H9 (cell line): ENCODE measurements around the gene COX8C. TPM values are rescaled to one million over a fixed set of nuclear protein-coding genes. Genes with fewer than 3 reads are reported as not detected.

ENCODE experiments used
- DNase-seq: peaks from one replicate; pipeline ENCODE4 v3.0.0-alpha.2; 2017
- H2AFZ ChIP-seq: one replicate; pipeline ENCODE4 v1.6.1; 2013; ENCODE audit warnings: mild to moderate bottlenecking, low read length, control low read depth, moderate library complexity
- H2AK5ac ChIP-seq: 2 replicates; pipeline ENCODE4 v1.6.1; 2013; ENCODE audit warnings: low read length, control low read depth, mixed read lengths; ENCODE audit not compliant: insufficient read length
- H2BK120ac ChIP-seq: one replicate; pipeline ENCODE4 v1.6.1; 2013; ENCODE audit warnings: low read depth, mild to moderate bottlenecking, low read length, control low read depth, inconsistent platforms; ENCODE audit not compliant: poor library complexity, severe bottlenecking
- H2BK12ac ChIP-seq: 2 replicates; pipeline ENCODE4 v1.6.1; 2013; ENCODE audit warnings: low read length, control low read depth, mixed read lengths, low read depth; ENCODE audit not compliant: insufficient read length
- H2BK15ac ChIP-seq: 2 replicates; pipeline ENCODE4 v1.6.1; 2013; ENCODE audit warnings: low read depth, low read length, control low read depth
- H2BK20ac ChIP-seq: one replicate; pipeline ENCODE4 v1.6.1; 2013; ENCODE audit warnings: low read depth, mild to moderate bottlenecking, low read length, control low read depth, inconsistent platforms; ENCODE audit not compliant: poor library complexity, severe bottlenecking
- H2BK5ac ChIP-seq: 2 replicates; pipeline ENCODE4 v1.6.1; 2013; ENCODE audit warnings: low read length, control low read depth, mixed read lengths; ENCODE audit not compliant: insufficient read length
- H3K14ac ChIP-seq: 2 replicates; pipeline ENCODE4 v1.6.1; 2013; ENCODE audit warnings: low read length, control low read depth; ENCODE audit not compliant: insufficient read depth
- H3K18ac ChIP-seq: 2 replicates; pipeline ENCODE4 v1.6.1; 2013; ENCODE audit warnings: low read depth, mild to moderate bottlenecking, mixed read lengths, low read length, control low read depth; ENCODE audit not compliant: insufficient read length
- H3K23ac ChIP-seq: 2 replicates; pipeline ENCODE4 v1.6.1; 2013; ENCODE audit warnings: low read length, control low read depth, mixed read lengths, low read depth; ENCODE audit not compliant: insufficient read length
- H3K23me2 ChIP-seq: 2 replicates; pipeline ENCODE4 v1.6.1; 2013; ENCODE audit warnings: low read depth, mild to moderate bottlenecking, mixed read lengths, low read length, control low read depth; ENCODE audit not compliant: insufficient read length, poor library complexity, severe bottlenecking
- H3K27ac ChIP-seq: 2 replicates; pipeline ENCODE4 v1.5.1; 2013; ENCODE audit warnings: low read length, control low read depth, mixed read lengths, low read depth; ENCODE audit not compliant: insufficient read length
- H3K27me3 ChIP-seq: 2 replicates; pipeline ENCODE4 v1.6.1; 2013; ENCODE audit warnings: low read length, control low read depth, inconsistent platforms; ENCODE audit not compliant: insufficient read depth
- H3K4ac ChIP-seq: 2 replicates; pipeline ENCODE4 v1.6.1; 2013; ENCODE audit warnings: low read depth, mild to moderate bottlenecking, control low read depth, inconsistent platforms, low read length, moderate library complexity
- H3K4me1 ChIP-seq: 2 replicates; pipeline ENCODE4 v1.6.1; 2013; ENCODE audit warnings: low read length, control low read depth, inconsistent platforms; ENCODE audit not compliant: insufficient read depth
- H3K4me2 ChIP-seq: 2 replicates; pipeline ENCODE4 v1.6.1; 2013; ENCODE audit warnings: low read length, control low read depth, mixed read lengths; ENCODE audit not compliant: insufficient read length, insufficient read depth
- H3K56ac ChIP-seq: 2 replicates; pipeline ENCODE4 v1.6.1; 2013; ENCODE audit warnings: low read depth, mild to moderate bottlenecking, mixed read lengths, low read length, control low read depth; ENCODE audit not compliant: insufficient read length
- H3K79me1 ChIP-seq: 2 replicates; pipeline ENCODE4 v1.6.1; 2013; ENCODE audit warnings: low read depth, mild to moderate bottlenecking, moderate library complexity, low read length, control low read depth, inconsistent platforms; ENCODE audit not compliant: insufficient read depth, poor library complexity, severe bottlenecking
- H3K79me2 ChIP-seq: 2 replicates; pipeline ENCODE4 v1.6.1; 2013; ENCODE audit warnings: low read length, control low read depth, inconsistent platforms; ENCODE audit not compliant: insufficient read depth
- H3K9ac ChIP-seq: 2 replicates; pipeline ENCODE4 v1.6.1; 2013; ENCODE audit warnings: low read length, control low read depth, mixed read lengths; ENCODE audit not compliant: insufficient read length; ENCODE audit errors: extremely low read depth
- H3K9me3 ChIP-seq: one replicate; pipeline ENCODE4 v1.6.1; 2013; ENCODE audit warnings: low read depth, low read length, inconsistent platforms; ENCODE audit not compliant: control insufficient read depth
- H3T11ph ChIP-seq: one replicate; pipeline ENCODE4 v1.6.1; 2013; ENCODE audit warnings: mild to moderate bottlenecking, low read length, control low read depth, inconsistent platforms
- H4K20me1 ChIP-seq: one replicate; pipeline ENCODE4 v1.6.1; 2013; ENCODE audit not compliant: control insufficient read depth, insufficient read length, insufficient read depth
- H4K5ac ChIP-seq: 2 replicates; pipeline ENCODE4 v1.6.1; 2013; ENCODE audit warnings: low read depth, mild to moderate bottlenecking, mixed read lengths, low read length, control low read depth; ENCODE audit not compliant: insufficient read length
- H4K8ac ChIP-seq: replicated peaks from 2 replicates; pipeline ENCODE4 v1.6.1; 2013; ENCODE audit warnings: low read length, control low read depth, mixed read lengths, low read depth; ENCODE audit not compliant: insufficient read length
- H4K91ac ChIP-seq: 2 replicates; pipeline ENCODE4 v1.6.1; 2013; ENCODE audit warnings: low read depth, mild to moderate bottlenecking, moderate library complexity, mixed read lengths, low read length, control low read depth; ENCODE audit not compliant: insufficient read length
- H3K27ac Mint-ChIP-seq, 3 experiments: 2 replicates in 2 of 3; 3 replicates in 1 of 3; pipeline ENCODE4 v1.8.0; 2020 to 2021; ENCODE audit warnings: mixed read lengths in 3 of 3, mild to moderate bottlenecking in 1 of 3, moderate library complexity in 1 of 3
- H3K27me3 Mint-ChIP-seq: 2 replicates; pipeline ENCODE4 v1.8.0; 2021; ENCODE audit warnings: low read depth, mild to moderate bottlenecking, moderate library complexity, mixed read lengths
- H3K36me3 Mint-ChIP-seq, 3 experiments: 2 replicates in 2 of 3; 3 replicates in 1 of 3; pipeline ENCODE4 v1.8.0; 2020 to 2021; ENCODE audit warnings: low read depth in 3 of 3, mixed read lengths in 3 of 3; ENCODE audit not compliant: insufficient read depth in 1 of 3
- H3K4me1 Mint-ChIP-seq, 2 experiments: 2 replicates each; pipeline ENCODE4 v1.8.0; 2020; ENCODE audit warnings: mixed read lengths in 2 of 2
- H3K4me3 Mint-ChIP-seq, 2 experiments: 2 replicates in 1 of 2; 3 replicates in 1 of 2; pipeline ENCODE4 v1.8.0; 2020 to 2021; ENCODE audit warnings: mild to moderate bottlenecking in 2 of 2, mixed read lengths in 2 of 2, moderate library complexity in 1 of 2
- H3K9me3 Mint-ChIP-seq, 2 experiments: 2 replicates in 1 of 2; 3 replicates in 1 of 2; pipeline ENCODE4 v1.8.0; 2020; ENCODE audit warnings: mild to moderate bottlenecking in 2 of 2, mixed read lengths in 2 of 2, moderate library complexity in 1 of 2
- CTCF ChIP-seq: fragments of 200-600 bp; sonication (generic); conservative IDR thresholded peaks from 3 replicates; pipeline ENCODE4 v1.8.0; 2021; ENCODE audit warnings: antibody characterized with exemption, mild to moderate bottlenecking
- WGBS: extraction: QIAGEN DNeasy Blood & Tissue Kit; methylation state at CpG from one replicate; pipeline ENCODE4 v1.1.7; 2013; ENCODE audit warnings: missing lambda C conversion rate, low lambda C conversion rate, mixed read lengths; ENCODE audit not compliant: insufficient read length; ENCODE audit errors: extremely low coverage; 5-methylcytosine and 5-hydroxymethylcytosine counted together
- total RNA-seq: library from RNA; stranded (reverse); gene quantifications from 2 replicates; pipeline ENCODE4 v1.2.1, GENCODE V29; 2021

COX8C gene
- total RNA-seq, 1 experiment from 2014 or later: not detected

GRCh38 chr14:93343797-93344196 lies 3.2 kb upstream of the COX8C start:
- peaks cover 26 to 60% (median 34%) of the 10 kb centered on the region in 3 experiments for H3K36me3 Mint-ChIP-seq
- H2BK5ac ChIP-seq: no peak overlapping the region

More at GRCh38 chr14:93343797-93344196, 3.2 kb upstream of the COX8C start:
- Histone ChIP-seq H3K14ac (no peak overlapping the region), H3K23me2 (peaks cover 2% of the 10 kb centered on the region), H4K91ac (no peak overlapping the region), H2AFZ (no peak overlapping the region), H3K4me2 (no peak overlapping the region), H3K56ac (no peak overlapping the region), H4K20me1 (no peaks in the 10 kb centered on the region), H3K79me1 (no peaks in the 10 kb centered on the region), H2BK12ac (no peak overlapping the region), H3K18ac (no peak overlapping the region), H3K9ac (no peak overlapping the region), H2BK120ac (no peak overlapping the region), H3K4me1 (peaks cover 6% of the 10 kb centered on the region; the same call in 1 of the 2 replicates), H3K27ac (peak overlapping the region; percentile 33), H3T11ph (no peak overlapping the region), H3K9me3 (peaks cover 16% of the 10 kb centered on the region), H3K4ac (no peak overlapping the region), H4K5ac (no peak overlapping the region), H2BK20ac (no peak overlapping the region), H3K23ac (no peak overlapping the region), H2AK5ac (no peak overlapping the region), H2BK15ac (no peak overlapping the region), H3K27me3 (no peaks in the 10 kb centered on the region), H4K8ac (no peak overlapping the region), H3K79me2 (no peaks in the 10 kb centered on the region)
- Mint-ChIP-seq H3K27me3 (no peaks in the 10 kb centered on the region; the same call in 1 of the 2 replicates), H3K4me3 (peak overlapping the region; percentile 13 to 42; a peak in 2 of 5 replicates), H3K4me1 (peaks cover 31 to 35% of the 10 kb centered on the region in 2 experiments), H3K27ac (peak overlapping the region; percentile 71 to 99 (median 76); a peak in 5 of 7 replicates), H3K9me3 (peaks cover 37 to 52% of the 10 kb centered on the region in 2 experiments)
- TF ChIP-seq CTCF: no peak
- WGBS: no CpG with 5 or more reads among the region's 2 CpGs
- DNase-seq: no peak
